Fibroblast of lung (primary cell): Measurements from ENCODE around the gene FLT3.

Experiments
- EZH2 ChIP-seq: IDR thresholded peaks from 2 replicates; pipeline ENCODE4 v1.5.1; 2012; ENCODE audit warnings: low read length, control low read depth, mild to moderate bottlenecking; ENCODE audit errors: missing control alignments
- TF ChIP-seq, protein P1 (sequence below), 2 donors: IDR thresholded peaks in 1 of 2; conservative IDR thresholded peaks in 1 of 2; 1 replicate in 1 of 2; 2 replicates in 1 of 2; pipeline ENCODE4 v1.5.1; 2011 to 2012; ENCODE audit warnings: low read length in 2 of 2, control low read depth in 1 of 2, inconsistent platforms in 1 of 2, low read depth in 1 of 2, mild to moderate bottlenecking in 1 of 2

DNA sequence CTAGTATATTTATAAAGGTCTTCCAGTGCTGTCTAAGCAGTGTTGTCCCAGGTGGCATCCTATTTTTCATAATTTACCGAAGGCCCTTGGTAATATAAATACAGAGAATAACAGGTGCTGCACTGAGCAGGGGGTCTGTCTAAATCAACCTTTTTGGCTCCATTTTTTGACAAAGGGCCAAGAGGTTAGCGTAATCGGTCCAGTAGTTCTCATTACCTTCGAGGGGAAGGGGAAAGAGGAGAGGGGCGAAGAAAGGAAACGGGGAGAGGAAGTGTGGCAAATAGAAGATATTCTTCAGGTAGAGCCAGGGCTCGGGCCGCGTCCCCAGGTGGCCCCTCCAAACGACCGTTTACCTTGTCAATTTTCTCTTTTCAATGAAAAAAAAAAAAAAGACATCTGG, 37.2 kb upstream of the FLT3 start:
- TF ChIP-seq EZH2: no peak
- TF ChIP-seq, protein P1, sequence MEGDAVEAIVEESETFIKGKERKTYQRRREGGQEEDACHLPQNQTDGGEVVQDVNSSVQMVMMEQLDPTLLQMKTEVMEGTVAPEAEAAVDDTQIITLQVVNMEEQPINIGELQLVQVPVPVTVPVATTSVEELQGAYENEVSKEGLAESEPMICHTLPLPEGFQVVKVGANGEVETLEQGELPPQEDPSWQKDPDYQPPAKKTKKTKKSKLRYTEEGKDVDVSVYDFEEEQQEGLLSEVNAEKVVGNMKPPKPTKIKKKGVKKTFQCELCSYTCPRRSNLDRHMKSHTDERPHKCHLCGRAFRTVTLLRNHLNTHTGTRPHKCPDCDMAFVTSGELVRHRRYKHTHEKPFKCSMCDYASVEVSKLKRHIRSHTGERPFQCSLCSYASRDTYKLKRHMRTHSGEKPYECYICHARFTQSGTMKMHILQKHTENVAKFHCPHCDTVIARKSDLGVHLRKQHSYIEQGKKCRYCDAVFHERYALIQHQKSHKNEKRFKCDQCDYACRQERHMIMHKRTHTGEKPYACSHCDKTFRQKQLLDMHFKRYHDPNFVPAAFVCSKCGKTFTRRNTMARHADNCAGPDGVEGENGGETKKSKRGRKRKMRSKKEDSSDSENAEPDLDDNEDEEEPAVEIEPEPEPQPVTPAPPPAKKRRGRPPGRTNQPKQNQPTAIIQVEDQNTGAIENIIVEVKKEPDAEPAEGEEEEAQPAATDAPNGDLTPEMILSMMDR (conservative IDR thresholded peaks at IDR 0.05 in 1 of 2, IDR thresholded peaks at IDR 0.05 in 1 of 2; ENCODE audit: low read depth in 1 of 2, low read length in 2 of 2): no peak
